CD4-positive, alpha-beta memory T cell (primary cell): ENCODE results near the gene PDIA5. TPM values are rescaled to one million over a fixed set of nuclear protein-coding genes. Genes with fewer than 3 reads are reported as not detected.

ENCODE experiments used
- CTCF ChIA-PET: fragments of 350-600 bp; sonication (Branson Sonifier 250); formaldehyde crosslinking; loops from one replicate; lab custom pipeline; 2021; ENCODE audit warnings: inconsistent platforms; ENCODE audit not compliant: partially characterized antibody; lab: Charles Lee
- POLR2A ChIA-PET: fragments of 350-600 bp; sonication (Branson Sonifier 250); formaldehyde crosslinking; loops from one replicate; lab custom pipeline; 2021; ENCODE audit not compliant: partially characterized antibody; lab: Charles Lee
- DNase-seq, 5 donors: peaks; one replicate each; pipeline versions ENCODE4 v3.0.0 to v3.0.0-alpha.2; 2020 to 2022; ENCODE audit warnings: mixed read lengths in 1 of 5
- H3K27ac ChIP-seq: one replicate; pipeline ENCODE4 v1.7.0; 2013; ENCODE audit warnings: low read depth, low read length
- H3K27me3 ChIP-seq: 2 replicates; pipeline ENCODE4 v1.7.0; 2013; ENCODE audit warnings: mild to moderate bottlenecking, low read length, moderate library complexity; ENCODE audit not compliant: insufficient read depth
- H3K36me3 ChIP-seq: 2 replicates; pipeline ENCODE4 v1.7.0; 2013; ENCODE audit warnings: mild to moderate bottlenecking, low read length, moderate library complexity; ENCODE audit not compliant: insufficient read depth
- H3K4me1 ChIP-seq: 2 replicates; pipeline ENCODE4 v1.7.0; 2013; ENCODE audit warnings: mild to moderate bottlenecking, low read length, moderate library complexity; ENCODE audit not compliant: insufficient read depth
- H3K4me3 ChIP-seq, 2 donors: one replicate each; pipeline ENCODE4 v1.7.0; 2013; ENCODE audit warnings: low read length in 2 of 2, mild to moderate bottlenecking in 1 of 2
- H3K9me3 ChIP-seq, 2 donors: one replicate each; pipeline ENCODE4 v1.7.0; 2013; ENCODE audit warnings: low read length in 2 of 2, control low read depth in 1 of 2; ENCODE audit not compliant: control insufficient read depth in 1 of 2
- H3K27ac Mint-ChIP-seq, 7 donors: one replicate each; pipeline ENCODE4 v1.8.0; 2020 to 2021; ENCODE audit warnings: mixed read lengths in 7 of 7, mild to moderate bottlenecking in 6 of 7, inconsistent platforms in 3 of 7, moderate library complexity in 3 of 7
- H3K27me3 Mint-ChIP-seq, 2 donors: one replicate each; pipeline ENCODE4 v1.8.0; 2020 to 2021; ENCODE audit warnings: mixed read lengths in 2 of 2
- H3K36me3 Mint-ChIP-seq, 2 donors: one replicate each; pipeline ENCODE4 v1.8.0; 2020 to 2021; ENCODE audit warnings: mixed read lengths in 2 of 2, inconsistent platforms in 1 of 2, mild to moderate bottlenecking in 1 of 2
- H3K4me1 Mint-ChIP-seq, 4 donors: one replicate each; pipeline ENCODE4 v1.8.0; 2020 to 2021; ENCODE audit warnings: mixed read lengths in 4 of 4, mild to moderate bottlenecking in 1 of 4
- H3K4me3 Mint-ChIP-seq, 8 donors: one replicate each; pipeline ENCODE4 v1.8.0; 2020 to 2021; ENCODE audit warnings: mixed read lengths in 8 of 8, mild to moderate bottlenecking in 7 of 8, moderate library complexity in 6 of 8, inconsistent platforms in 3 of 8
- H3K9me3 Mint-ChIP-seq, 8 donors: one replicate each; pipeline ENCODE4 v1.8.0; 2020 to 2021; ENCODE audit warnings: mixed read lengths in 8 of 8, mild to moderate bottlenecking in 5 of 8, inconsistent platforms in 3 of 8, moderate library complexity in 1 of 8
- intact Hi-C: fragments of 100-400 bp; cut with micrococcal nuclease; formaldehyde crosslinking; loops from one replicate; pipeline ENCODE4 v1.15.1; 2023
- polyA plus RNA-seq, 2 donors: library from polyadenylated mRNA; unstranded; fragments of 300-500 nt; fragmentation: Illumina TruSeq; gene quantifications; one replicate each; pipeline ENCODE4 v1.2.3, GENCODE V29; 2021
- total RNA-seq, 2 experiments: library from RNA; stranded (reverse); gene quantifications; one replicate each; pipeline ENCODE4 v1.2.3, GENCODE V29; 2021

PDIA5 gene
- total and polyA plus RNA-seq, 4 experiments from 2014 or later = 3.0 to 7.0 (median 5.6) TPM

DNA sequence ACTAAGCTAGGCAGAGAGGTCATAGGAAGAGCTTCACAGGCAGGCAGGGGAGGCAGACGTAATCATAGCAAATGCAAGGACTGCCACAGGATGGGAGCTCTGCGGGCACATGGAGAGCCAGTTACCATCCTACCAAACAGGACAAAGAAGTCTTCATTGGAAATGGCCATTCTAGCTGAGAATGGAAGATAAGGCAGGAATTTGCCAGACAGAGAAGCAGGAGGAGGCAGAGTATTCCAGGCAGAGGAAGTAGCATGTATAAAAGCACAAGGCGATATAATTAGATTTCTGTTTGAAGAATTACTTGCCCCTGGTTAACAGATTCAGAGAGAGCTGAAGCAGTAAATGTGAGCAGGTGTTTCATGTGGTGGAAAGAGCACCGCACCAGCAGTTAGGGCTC, 35.8 kb upstream of the PDIA5 start:
- POLR2A ChIA-PET = no interaction called here
- no peak overlapping the region for H3K4me3 ChIP-seq
- H3K27ac Mint-ChIP-seq = no peak overlapping the region
- no peaks in the 10 kb centered on the region for H3K36me3 Mint-ChIP-seq
- no peak overlapping the region for H3K4me3 Mint-ChIP-seq
- no peak overlapping the region for H3K27ac ChIP-seq
- no peaks in the 10 kb centered on the region for H3K9me3 ChIP-seq
- no peak for DNase-seq
- no peaks in the 10 kb centered on the region for H3K9me3 Mint-ChIP-seq
- CTCF ChIA-PET = interaction anchor here (0.9 to 4.5 kb wide), 5 partner anchors 13 to 1484 kb away, joined by 3 to 26 read pairs (median 4); partner anchors contain the start of gene POLQ
- H3K36me3 ChIP-seq = no peaks in the 10 kb centered on the region
- H3K27me3 ChIP-seq = peaks cover 44% of the 10 kb centered on the region
- H3K4me1 Mint-ChIP-seq = peaks cover 7 to 16% (median 12%) of the 10 kb centered on the region in 4 donors
- peaks cover 19% of the 10 kb centered on the region for H3K4me1 ChIP-seq
- intact Hi-C loops = no loop called here
- peaks cover 41 to 43% of the 10 kb centered on the region in 2 donors for H3K27me3 Mint-ChIP-seq

DNA sequence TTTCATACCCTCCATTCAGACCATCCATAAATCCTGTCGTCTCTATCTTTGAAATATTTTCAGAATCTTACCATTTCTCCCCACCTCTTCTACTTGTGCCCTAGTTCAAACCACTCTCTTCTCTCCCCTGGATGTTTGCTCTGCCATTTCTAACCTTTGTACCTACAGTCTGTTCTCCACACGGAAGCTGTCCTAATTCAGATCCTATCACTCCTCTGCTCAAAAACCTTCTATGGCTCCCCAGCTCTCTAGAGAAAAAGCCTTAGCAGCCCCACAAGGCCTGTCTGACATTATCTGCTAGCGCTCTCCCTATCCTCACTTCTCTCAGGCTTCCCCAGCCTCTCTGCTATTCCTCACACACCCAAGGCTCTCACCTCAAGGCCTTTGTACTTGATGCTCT, 34.8 kb upstream of the PDIA5 start:
- no peak for DNase-seq
- no peak overlapping the region for H3K4me3 ChIP-seq
- intact Hi-C loops = no loop called here
- no peak overlapping the region for H3K27ac ChIP-seq
- Mint-ChIP-seq H3K9me3 (no peaks in the 10 kb centered on the region), H3K27ac (no peak overlapping the region), H3K4me1 (peaks cover 5 to 8% (median 8%) of the 10 kb centered on the region in 4 donors), H3K36me3 (no peaks in the 10 kb centered on the region), H3K4me3 (no peak overlapping the region), H3K27me3 (peaks cover 42 to 44% of the 10 kb centered on the region in 2 donors)
- ChIA-PET CTCF (interaction anchor here (1.2 to 1.9 kb wide), 2 partner anchors 177 to 639 kb away, joined by 4 read pairs; no protein-coding TSS in a partner anchor), POLR2A (no interaction called here)
- H3K36me3 ChIP-seq = no peaks in the 10 kb centered on the region
- H3K27me3 ChIP-seq = peaks cover 44% of the 10 kb centered on the region
- H3K9me3 ChIP-seq = no peaks in the 10 kb centered on the region
- peaks cover 12% of the 10 kb centered on the region for H3K4me1 ChIP-seq

DNA sequence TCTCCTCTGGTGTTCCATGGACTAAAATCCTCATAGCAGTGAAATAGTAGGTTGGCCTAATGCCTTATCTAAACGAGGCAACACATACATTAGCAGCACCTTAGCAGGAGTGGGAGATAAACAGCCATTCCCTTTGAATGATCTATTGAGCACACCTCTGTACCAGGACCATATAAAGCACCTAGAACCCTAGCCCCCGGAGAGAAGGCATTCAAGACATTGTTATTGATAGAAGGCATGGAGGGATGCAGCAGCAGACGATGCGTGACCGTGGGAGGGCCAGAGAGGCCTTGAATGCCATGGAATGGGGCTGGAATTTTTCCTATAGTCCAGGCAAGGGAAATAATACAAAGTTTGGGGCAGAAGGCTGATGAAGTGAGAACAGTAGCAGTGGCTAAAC, 32.7 kb upstream of the PDIA5 start:
- Histone ChIP-seq H3K9me3 (no peaks in the 10 kb centered on the region), H3K27ac (no peak overlapping the region), H3K4me1 (no peaks in the 10 kb centered on the region), H3K4me3 (no peak overlapping the region), H3K36me3 (no peaks in the 10 kb centered on the region), H3K27me3 (peaks cover 32% of the 10 kb centered on the region)
- ChIA-PET POLR2A (no interaction called here), CTCF (no interaction called here)
- no peaks in the 10 kb centered on the region for H3K36me3 Mint-ChIP-seq
- H3K27me3 Mint-ChIP-seq = peaks cover 45 to 46% of the 10 kb centered on the region in 2 donors
- no peak overlapping the region for H3K4me3 Mint-ChIP-seq
- H3K9me3 Mint-ChIP-seq = no peaks in the 10 kb centered on the region
- intact Hi-C loops = no loop called here
- H3K4me1 Mint-ChIP-seq = no peaks in the 10 kb centered on the region
- no peak overlapping the region for H3K27ac Mint-ChIP-seq
- DNase-seq = no peak

DNA sequence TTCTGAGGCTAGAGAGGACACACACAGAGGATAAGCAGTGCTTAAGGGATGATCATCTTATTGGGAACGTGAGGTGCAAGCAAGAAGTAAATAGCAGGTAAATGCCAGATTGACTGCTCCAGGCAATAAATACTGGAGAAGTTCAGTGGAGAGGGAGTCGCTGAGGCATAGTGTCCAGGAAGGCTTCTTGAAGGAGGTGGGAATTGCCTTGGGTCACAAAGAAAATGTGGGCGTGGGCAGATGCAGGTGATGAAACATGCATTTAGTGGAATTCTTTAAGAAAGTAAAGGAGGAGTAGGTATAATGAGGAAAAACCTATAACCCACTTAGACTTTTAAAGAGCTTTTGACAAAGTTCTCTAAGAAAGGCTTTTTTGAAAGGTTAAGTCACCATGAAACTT, 31.8 kb upstream of the PDIA5 start:
- POLR2A ChIA-PET = no interaction called here
- no peaks in the 10 kb centered on the region for H3K9me3 ChIP-seq
- no peaks in the 10 kb centered on the region for H3K9me3 Mint-ChIP-seq
- no peak overlapping the region for H3K4me3 ChIP-seq
- intact Hi-C loops = no loop called here
- H3K27ac Mint-ChIP-seq = no peak overlapping the region
- no peak for DNase-seq
- H3K4me3 Mint-ChIP-seq = no peak overlapping the region
- CTCF ChIA-PET = no interaction called here
- no peaks in the 10 kb centered on the region for H3K4me1 Mint-ChIP-seq
- H3K36me3 Mint-ChIP-seq = no peaks in the 10 kb centered on the region
- no peaks in the 10 kb centered on the region for H3K36me3 ChIP-seq
- H3K27me3 ChIP-seq = peaks cover 23% of the 10 kb centered on the region
- H3K27me3 Mint-ChIP-seq = peaks cover 41 to 42% of the 10 kb centered on the region in 2 donors
- H3K27ac ChIP-seq = no peak overlapping the region
- H3K4me1 ChIP-seq = no peaks in the 10 kb centered on the region

DNA sequence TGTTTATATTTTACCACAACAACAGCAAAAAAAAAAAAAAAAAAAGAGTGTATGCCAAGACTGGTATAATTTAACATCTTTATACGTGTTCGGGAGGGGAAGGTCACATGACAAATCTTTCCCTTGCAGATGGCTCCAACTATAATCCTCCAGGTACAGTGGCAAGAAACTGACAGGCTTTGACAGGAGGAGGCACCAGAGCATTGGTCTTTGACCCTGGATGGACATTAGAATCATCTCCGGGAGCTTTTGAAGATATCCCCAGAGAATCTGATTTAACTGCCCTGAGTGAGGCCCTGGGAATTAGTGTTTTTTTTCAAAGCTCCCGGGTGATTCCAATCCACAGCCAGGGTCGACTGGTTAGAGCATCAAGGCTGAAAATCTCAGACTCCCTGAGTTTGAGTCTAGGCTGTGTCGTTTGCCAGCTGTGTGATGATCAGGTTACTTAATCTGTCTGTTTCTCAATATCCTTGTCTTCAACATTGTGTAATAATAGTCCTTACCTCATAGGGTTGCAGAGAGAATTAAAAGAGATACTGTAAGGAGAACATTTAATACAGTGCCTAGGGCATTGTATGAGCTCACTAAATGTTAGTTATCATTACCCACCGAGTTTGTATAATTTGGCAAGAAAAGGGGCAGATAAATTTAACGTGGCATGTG, 30.3 kb upstream of the PDIA5 start:
- Histone ChIP-seq H3K9me3 (no peaks in the 10 kb centered on the region), H3K4me3 (no peak overlapping the region), H3K36me3 (no peaks in the 10 kb centered on the region), H3K4me1 (no peaks in the 10 kb centered on the region), H3K27me3 (peaks cover 12% of the 10 kb centered on the region), H3K27ac (no peak overlapping the region)
- Mint-ChIP-seq H3K4me1 (no peaks in the 10 kb centered on the region), H3K27ac (no peak overlapping the region), H3K9me3 (no peaks in the 10 kb centered on the region), H3K27me3 (peaks cover 43 to 46% of the 10 kb centered on the region in 2 donors), H3K4me3 (no peak overlapping the region), H3K36me3 (no peaks in the 10 kb centered on the region)
- CTCF ChIA-PET = no interaction called here
- DNase-seq = no peak
- POLR2A ChIA-PET = no interaction called here
- intact Hi-C loops = no loop called here

DNA sequence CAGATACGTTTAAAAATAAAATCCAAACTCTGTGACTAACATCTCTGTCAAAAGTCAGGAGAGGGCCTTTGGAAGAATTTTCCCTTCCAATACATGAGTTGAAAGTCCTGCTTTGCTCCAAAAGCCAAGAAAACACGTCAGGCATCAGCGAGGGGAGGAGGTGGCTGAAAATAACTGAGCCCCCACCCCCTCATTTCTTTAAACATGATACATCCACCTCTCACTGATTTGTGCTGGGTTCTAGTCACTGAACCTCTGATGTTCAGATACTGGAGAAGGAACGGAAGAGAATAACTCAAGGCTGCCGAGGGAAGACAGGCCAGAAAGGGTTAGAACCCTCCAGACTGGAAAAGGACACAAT, 29.8 kb upstream of the PDIA5 start:
- Mint-ChIP-seq H3K4me3 (no peak overlapping the region), H3K27ac (peak overlapping the region in 1 of 7 donors; percentile 59), H3K36me3 (no peaks in the 10 kb centered on the region), H3K27me3 (peaks cover 43 to 46% of the 10 kb centered on the region in 2 donors), H3K4me1 (no peaks in the 10 kb centered on the region), H3K9me3 (no peaks in the 10 kb centered on the region)
- peaks cover 10% of the 10 kb centered on the region for H3K27me3 ChIP-seq
- H3K9me3 ChIP-seq = no peaks in the 10 kb centered on the region
- POLR2A ChIA-PET = no interaction called here
- CTCF ChIA-PET = interaction anchor here (1.4 kb wide), 1 partner anchor 16 kb away, joined by 3 read pairs; no protein-coding TSS in a partner anchor
- H3K4me3 ChIP-seq = no peak overlapping the region
- intact Hi-C loops = no loop called here
- no peak for DNase-seq
- no peaks in the 10 kb centered on the region for H3K36me3 ChIP-seq
- no peak overlapping the region for H3K27ac ChIP-seq
- no peaks in the 10 kb centered on the region for H3K4me1 ChIP-seq

DNA sequence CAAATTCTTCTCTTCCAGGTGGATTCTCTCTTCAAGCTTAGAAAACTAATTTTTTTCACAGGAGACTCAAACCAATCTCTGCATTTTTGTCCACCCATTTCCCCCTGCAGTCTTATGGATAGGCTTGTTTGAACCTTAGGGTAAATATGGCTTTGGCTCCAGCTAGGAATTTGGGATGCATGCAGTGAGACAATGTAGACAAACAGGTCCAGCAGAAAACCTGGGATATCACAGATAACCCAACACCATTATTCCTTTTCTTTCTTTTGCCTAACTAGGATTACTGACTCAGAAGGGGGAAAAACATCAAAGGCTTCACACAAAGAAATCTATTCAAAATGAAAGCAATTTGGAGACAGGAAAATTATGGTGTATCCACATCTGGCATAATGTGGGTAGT, 28.1 kb upstream of the PDIA5 start:
- H3K27ac ChIP-seq = no peak overlapping the region
- H3K4me1 Mint-ChIP-seq = no peaks in the 10 kb centered on the region
- no peaks in the 10 kb centered on the region for H3K9me3 Mint-ChIP-seq
- CTCF ChIA-PET = no interaction called here
- H3K27me3 ChIP-seq = peaks cover 6% of the 10 kb centered on the region
- no peak overlapping the region for H3K27ac Mint-ChIP-seq
- no peaks in the 10 kb centered on the region for H3K36me3 ChIP-seq
- POLR2A ChIA-PET = no interaction called here
- intact Hi-C loops = no loop called here
- no peak overlapping the region for H3K4me3 Mint-ChIP-seq
- no peak for DNase-seq
- H3K9me3 ChIP-seq = no peaks in the 10 kb centered on the region
- no peak overlapping the region for H3K4me3 ChIP-seq
- no peaks in the 10 kb centered on the region for H3K36me3 Mint-ChIP-seq
- H3K4me1 ChIP-seq = no peaks in the 10 kb centered on the region
- H3K27me3 Mint-ChIP-seq = peaks cover 37 to 42% of the 10 kb centered on the region in 2 donors
